ENCODE results near the gene AOAH.
"Not testable (repeated sequence)": the region's sequence is repeated elsewhere in the genome, so short reads cannot be mapped to it uniquely, and the experiment has no call there.

Gene AOAH

DNA sequence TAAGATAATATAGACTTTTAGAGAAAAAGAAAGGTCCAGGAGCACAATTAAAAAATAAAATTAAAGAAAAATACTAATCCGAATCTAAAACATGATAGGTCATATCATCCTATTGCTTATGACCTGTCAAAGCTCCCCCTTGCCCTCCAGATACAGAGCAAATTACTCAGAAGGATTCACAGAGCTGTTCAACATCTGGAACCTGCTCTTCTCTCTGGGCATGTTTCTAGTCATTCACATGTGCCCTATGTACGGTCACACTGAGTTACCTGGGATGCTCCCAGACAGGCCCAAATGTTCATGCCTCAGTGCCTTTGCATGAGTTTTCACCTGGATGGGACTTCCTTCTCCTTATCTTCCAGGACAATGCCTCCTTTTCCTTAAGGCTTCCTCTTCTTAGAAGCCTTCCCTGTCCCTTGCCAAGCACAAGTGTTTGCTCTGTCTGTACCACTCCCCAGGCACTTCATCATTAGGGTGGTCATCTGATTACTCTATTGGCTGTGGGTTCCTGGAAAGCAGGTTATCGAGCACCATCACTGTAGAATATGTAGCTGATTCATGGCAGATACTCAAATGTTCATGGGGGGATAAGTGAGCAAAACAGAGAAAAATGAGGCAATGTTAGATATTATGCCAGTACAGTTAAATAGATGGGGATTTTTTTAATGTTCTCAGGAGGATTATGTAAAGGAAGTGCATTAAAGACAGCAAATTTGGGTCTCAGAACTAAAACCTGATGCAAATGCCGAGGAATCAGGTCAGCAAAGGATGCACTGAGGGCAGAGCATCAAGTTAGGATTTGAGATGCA lies 12.0 kb upstream of the AOAH start:
- DNase-seq: no peak

DNA sequence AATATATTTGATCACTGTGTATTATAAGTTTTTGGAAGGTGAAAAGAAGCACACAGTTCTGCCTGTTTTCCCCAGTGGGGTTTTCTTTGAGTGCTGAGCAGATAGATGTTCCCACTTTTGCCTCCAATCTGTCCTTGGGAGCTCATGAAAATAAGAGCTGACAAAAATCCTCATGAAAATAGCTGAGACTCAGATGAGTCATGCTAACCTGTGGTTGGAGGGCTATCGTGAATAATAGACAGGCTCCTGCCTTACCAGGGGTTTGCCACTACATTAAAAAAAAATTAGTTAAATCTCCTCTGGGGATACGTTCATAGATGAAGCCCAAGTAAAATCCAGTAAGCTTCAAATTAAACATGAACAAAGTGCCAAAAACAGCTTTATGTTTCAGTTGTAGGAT lies 10.9 kb upstream of the AOAH start:
- DNase-seq: no peak

DNA sequence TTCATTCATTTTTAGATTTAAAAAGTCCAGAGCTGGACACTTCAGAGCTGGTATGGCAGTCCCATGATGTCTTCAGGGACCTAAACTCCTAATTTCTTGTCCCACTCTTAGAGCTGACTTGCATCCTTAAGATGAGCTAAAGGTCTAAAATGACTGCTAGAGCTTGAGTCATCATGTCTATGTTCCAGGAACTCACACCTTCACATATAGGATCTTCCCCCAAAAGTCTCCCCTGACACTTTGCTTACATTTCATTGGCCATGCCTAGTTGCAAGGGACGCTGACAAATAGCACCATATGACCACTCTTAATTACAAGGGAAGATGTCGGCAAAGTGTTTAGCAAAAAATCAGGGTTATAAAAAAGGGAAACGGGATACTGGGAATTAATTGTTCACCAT lies 10.4 kb upstream of the AOAH start:
- no peak for DNase-seq

DNA sequence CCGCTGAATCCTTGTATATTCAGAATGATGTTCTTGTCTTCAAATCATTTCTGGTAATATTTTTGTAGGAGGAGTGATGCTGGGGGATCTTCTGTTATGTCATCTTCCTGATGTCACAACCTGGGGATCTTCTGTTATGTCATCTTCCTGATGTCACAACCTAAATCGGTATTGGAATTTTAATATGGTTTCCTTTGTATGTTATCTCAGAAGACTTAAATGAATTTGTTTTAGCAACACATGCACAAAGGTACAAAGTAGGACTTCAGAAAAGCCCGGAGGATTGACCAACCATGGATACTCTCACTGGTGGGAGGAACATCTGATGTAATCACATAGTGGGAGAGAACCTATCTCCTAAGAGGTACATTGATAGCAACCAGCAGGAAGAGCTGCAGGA lies 9.1 kb upstream of the AOAH start:
- DNase-seq: no peak

DNA sequence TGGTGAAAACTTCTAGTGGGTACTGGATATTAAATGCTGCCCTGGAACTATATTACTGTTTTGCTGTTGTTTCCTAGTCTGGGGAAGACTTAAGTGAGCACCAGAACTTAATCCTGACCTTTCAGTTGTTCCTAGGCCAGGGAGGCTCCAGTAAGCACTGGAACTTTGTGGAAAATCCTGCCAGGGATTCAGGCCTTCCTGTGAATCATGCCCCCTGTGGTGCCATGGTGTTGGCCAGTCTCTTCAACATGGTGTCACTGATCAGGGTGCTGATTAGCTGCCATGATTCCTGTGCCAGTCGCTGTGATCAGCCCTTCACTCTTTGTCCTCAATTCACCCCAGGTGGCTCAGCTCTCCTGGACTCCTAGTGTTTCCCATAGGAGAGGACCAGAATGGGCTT lies 8.5 kb upstream of the AOAH start:
- DNase-seq: no peak

DNA sequence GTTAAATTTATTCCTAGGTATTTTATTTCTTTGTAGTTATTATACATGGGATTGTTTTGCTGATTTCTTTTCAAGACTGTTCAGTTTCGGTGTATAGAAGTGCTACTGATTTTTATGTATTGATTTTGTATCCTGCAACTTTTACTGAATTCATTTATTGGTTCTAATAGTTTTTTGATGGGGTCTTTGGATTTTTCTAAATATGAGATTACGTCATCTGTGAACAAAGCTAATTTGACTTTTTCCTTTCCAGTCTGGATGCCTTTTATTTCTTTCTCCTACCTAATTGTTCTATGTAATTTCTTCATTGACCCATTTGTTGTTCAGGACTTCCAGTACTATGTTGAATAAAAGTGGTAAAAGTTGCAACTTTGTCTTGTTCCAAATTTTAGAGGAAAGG lies 5.8 kb upstream of the AOAH start:
- DNase-seq: no peak

DNA sequence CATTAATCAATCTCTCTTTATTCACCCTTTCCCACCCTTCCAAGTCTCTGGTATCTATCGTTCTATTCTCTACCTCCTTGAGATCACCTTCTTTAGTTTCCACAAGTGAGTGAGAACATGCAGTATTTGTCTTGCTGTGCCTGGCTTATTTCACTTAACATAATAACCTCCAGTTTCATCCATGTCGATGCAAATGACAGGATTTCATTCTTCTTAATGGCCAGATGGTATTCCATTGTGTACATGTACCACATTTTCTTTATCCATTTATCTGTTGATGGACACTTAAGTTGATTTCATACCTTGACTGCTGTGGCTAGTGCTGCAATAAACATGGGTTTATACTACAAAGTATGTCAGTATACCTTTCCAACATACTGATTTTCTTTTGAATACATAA lies 3.8 kb upstream of the AOAH start:
- no peak for DNase-seq

DNA sequence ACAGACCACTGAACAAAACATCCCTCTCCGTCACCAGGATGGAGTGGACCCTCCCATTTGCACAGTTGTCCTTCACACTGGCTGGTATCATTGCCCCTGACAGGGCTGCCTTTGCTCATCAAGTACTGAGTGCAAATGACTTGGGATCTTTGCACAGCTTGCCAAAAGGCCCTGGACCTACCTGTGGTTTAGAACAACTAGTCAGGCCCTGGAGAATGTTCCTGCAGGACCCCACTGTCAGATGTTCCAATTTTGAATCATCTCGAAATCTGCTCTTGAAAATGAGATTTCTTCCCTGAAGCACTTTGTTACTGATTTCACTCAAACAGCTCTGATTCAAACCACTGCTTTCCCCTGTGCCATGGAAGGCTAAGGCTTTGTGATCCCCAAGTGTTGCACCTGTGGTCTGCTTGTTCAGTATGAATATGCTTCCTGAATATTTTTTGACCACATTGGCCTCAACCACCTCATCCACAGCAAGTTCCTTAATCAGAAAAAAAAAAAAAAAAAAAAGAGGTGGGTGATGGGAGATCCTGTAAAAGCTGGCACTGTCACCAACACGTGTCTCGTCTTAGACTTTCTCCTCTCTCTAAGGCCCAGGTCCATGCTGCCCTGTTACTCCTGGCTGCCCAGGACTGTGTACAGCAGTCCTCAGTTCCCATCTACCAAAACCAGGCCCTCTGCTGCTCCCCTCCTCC lies 2.7 kb upstream of the AOAH start:
- no peak for DNase-seq

DNA sequence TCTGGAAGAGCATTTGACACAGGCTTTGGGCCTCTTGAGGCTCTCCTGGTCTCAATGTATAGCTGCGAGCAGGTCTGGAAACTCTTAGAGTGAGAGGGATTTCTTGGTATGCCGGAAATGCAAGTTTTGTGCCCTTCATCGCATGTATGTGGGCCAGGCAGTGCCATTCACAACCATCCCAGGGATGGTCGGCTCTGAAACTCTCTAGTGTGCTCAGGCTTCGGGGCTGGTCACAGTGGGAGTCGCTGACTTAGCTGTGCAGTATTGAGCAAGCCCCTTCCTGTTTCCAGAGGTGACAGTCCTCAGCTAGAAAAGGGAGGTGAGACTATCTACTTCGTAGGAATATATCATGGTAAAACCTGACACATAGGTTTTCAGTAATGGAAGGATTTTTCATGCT lies 2.0 kb upstream of the AOAH start:
- DNase-seq: no peak

DNA sequence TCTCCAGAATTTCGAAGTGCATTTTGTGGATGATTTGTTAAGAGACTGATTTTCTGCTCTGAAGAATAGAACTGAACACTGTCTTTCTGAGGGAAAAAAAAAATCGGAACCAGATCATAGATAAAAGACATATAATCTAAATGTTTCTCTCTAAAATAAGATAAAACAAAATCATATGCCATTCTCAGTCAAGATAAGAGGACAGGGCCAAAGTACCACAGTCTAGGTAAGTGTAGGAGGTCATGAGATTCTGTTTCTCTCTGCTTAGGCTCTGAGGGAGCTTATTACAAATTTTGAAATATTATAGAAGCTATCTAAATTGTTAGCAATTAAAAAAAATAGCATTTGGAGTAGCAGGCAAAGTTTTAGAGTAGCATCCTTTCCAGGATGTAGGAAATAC lies 702 bp upstream of the AOAH start:
- no peak for DNase-seq

DNA sequence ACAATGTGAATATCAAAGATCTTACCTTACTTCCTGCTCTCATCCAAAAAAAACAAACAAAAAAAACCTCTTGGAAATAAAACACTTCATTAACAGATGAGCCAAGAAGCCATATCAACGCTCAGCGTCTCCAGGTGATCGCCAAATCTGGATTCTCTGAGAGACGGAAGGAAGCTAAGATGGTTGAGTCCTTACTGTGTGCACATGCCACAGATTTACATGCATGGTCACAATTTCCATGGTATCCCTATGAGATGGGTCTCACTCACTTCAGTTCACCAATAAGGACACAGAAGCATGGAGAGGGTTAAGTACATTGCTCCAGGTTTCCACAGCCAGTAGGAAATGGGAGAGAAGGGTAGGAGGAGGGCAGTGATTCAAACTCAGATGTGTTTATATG lies 1.0 kb downstream of the AOAH start:
- no peak for DNase-seq

DNA sequence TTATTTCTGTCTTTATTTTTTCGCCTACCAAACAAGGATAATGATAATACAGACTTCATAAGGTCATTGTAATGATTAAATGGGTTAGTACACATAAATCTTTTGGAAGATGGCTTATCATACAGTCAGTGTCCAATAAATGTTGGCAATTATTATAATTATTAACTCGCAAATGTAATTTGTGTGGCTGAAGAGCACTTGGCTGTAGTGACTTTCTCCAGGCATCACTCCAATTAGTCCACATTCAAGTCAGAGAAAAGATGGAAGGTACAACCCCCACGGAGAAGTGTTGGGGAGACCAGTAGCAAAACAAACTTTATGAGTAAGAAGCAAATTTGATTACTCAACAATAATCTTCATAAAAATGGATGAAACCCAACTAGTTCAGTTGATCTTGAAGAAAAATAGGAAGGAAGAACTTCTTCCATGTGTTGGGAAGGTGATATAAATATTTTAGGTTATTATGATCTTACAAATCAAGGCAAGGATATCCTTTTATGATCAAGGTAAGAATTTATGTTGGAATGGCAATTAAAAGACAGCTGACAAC lies 5.1 kb downstream of the AOAH start:
- no peak for DNase-seq

DNA sequence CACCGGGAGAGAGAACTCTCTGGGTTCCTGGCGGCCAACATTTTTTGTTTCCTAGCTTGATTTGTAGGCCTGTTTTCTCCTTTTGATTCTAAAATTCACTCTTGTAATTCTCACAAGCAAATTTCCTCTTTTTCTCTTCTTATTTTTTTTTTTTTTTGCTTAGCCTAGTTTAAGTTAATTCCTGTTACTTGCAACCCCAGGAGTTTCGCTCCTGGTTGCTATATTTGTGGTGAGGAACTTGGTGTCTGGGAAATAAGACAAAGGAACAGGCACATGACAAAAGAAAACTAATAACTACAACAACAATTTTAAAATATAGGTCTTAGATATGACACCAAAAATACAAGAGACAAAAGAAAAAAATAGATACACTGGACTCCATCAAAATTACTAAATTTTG lies 6.7 kb downstream of the AOAH start:
- DNase-seq: no peak

DNA sequence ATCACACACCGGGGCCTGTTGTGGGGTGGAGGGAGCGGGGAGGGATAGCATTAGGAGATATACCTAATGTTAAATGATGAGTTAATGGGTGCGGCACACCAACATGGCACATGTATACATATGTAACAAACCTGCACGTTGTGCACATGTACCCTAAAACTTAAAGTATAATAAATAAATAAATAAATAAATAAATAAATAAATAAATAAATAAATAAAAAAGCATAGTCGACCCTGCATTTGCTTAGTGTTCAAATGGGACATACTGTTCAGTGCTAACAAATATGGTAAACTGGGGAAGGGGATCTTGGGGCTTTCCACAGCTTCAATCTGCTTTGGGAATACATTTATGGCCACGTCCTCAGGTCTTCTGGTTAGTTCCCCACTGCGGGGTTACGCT lies 7.5 kb downstream of the AOAH start:
- DNase-seq: not testable (repeated sequence)

DNA sequence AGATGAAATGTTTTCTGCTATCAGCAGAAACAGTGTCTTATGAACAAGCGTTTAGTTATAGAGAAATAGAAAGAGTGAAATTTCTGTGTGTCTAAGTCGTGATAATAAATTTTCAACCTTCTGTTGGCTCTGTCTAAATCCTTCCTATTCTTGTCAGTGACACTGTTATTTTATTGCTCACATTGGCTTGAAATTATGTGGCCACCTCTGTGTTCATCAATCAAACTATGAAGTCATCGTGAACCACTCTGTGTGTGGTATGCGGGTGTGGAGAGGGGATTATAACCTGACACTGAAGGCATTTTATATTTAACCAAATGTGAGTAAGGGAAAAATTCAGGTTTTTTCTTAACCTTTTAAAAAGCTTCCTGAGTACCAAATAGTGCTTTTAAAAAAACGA lies 12.3 kb downstream of the AOAH start:
- no peak for DNase-seq

DNA sequence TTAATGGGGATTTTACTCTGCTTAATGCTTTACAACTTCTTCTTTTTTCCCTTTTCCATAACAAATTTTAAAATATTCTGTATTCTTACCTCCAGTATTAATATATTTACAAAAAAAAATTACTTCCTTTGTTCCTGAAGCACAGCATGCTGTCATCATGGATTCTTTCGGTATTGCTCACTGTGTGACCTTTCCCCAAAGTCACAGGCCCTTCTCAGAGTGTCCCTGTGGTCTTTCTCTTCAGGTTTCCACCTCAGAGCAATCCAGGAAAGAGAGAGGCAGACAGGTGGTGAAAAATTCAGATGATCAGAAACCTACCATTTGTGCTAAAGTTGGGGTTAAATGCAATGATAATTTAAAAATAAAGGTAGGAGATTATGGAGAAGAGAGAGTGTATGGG lies 13.0 kb downstream of the AOAH start:
- DNase-seq: no peak

DNA sequence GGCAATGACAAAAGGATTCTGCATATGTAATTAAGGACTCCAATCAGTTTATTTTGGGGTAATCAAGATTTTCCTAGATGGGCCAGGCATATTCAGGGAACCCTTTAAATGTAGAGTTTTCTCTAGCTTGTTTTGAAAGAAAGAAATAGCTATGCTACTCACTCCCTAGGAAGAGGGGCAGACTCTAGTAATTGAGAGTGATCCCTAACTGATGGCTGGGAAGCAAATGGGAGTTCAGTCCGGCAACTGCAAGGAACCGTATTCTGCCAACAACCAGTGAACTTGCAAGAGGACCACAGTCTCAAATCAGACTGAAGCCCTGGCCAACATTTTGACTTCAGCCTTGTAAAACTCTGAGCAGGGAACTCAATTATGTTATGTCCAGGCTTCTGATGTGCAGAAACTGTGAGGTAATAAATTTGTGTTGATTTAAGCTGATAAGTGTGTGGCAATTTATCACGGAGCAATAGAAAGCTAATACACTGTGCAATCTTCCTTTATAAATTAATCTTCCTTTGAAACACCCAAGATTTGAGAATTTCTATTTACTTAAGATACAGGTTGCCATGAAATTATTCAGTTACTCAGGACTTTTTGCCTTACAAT lies 14.0 kb downstream of the AOAH start:
- no peak for DNase-seq

DNA sequence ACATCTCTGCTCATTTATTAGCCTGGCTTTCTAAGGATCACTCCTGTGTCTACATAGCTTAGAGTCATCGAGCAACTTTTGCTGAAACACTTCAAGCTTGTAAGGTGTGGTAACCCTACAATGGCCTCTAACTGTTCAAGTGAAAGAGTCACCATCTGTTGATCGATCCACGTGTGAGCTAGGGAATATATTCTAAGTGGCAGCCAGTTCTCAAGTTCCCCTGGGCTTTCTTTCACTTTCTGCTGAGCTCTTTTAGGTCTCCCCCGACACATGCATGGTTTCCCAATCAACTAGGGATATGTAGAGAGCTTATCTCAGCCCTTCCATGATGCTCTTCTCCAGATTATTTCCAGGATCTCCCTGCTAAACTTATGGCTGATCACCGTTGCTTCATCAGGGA lies 15.5 kb downstream of the AOAH start:
- no peak for DNase-seq

DNA sequence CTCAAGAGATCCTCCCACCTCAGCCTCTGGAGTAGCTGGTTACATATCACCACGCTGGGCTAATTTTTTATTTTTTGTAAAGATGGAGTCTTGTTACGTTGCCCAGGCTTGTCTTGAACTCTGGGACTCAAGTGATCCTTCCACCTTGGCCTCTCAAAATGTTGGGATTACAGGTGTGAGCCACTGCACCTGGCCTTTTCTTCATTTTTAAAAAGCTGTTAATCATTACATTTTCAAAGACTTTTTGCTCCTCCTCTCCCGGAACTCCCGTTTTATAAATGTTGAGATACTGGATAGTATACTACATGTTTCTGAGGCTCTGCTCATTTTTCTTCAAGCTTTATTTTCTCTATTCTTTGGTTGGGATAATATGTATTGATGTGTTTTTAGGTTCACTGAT lies 16.4 kb downstream of the AOAH start:
- no peak for DNase-seq

DNA sequence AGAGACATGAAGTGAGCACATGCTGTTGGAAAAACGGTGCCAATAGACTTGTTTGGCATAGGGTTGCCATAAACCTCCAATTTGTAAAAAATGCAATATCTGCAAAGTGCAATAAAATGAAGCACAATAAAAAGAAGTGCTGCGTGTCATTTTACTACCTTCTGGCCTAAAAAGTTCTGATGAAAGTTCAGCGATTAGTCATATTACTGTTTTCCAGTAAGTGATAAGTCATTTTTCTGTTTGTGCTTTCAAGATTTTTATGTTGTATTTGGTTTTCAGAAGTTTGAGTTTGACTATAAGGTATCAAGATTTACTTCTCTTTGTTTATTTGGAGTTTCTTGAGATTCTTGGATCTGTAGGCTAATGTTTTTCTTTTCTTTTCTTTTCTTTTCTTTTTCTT lies 16.8 kb downstream of the AOAH start:
- no peak for DNase-seq

DNA sequence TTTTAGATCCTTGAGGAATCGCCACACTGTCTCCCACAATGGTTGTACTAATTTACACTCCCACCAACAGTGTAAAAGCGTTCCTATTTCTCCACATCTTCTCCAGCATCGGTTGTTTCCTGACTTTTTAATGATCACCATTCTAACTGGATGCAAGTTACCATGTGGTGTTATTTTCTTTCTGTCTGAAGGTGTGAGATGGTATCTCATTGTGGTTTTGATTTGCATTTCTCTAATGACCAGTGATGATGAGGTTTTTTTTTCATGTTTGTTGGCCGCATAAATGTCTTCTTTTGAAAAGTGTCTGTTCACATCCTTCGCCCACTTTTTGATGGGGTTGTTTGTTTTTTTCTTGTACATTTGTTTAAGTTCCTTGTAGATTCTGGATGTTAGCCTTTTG lies 20.4 kb downstream of the AOAH start:
- DNase-seq: not testable (repeated sequence)

DNA sequence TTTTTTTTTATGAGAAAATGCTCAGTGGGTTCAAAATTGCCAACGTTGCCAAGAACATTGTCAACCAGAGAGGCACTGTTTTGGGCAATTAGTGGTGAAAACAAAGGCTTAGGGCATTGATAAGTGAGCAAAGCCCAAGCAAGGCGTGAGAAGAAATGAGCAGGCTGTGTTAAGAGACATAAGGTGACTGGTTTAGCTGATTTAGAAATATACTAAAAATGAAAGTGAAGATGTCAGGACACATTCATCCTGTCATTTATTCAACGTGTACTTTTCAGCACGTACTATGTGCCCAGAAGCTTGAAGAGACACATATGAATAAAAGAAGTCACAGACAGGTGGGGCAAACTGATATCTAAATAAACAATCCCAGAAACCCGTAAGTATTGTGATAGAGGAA lies 31.8 kb downstream of the AOAH start:
- DNase-seq: no peak

DNA sequence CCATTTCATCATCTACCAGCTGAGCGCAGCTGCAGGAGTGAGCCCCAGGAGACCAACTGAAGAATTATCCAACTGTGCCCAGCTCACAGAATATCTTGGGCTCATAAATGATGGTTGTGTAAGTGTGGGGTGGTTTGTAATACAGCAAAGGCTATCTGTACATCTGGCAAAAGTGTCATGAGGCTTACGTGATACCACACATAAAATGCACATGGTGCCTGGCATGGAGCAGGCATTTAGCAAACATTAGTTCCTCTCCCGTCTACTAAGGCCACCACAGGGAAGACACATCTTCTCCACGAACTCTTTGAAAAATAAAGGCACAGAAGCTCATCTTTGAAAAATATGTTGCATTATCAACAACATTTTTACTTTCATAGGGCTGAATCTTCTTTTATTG lies 32.3 kb downstream of the AOAH start:
- DNase-seq: no peak
